A673 (cell line): ENCODE results near the gene WNK1.

Experiments
- EZH2 ChIP-seq: fragments of 200-600 bp; sonication (generic); IDR thresholded peaks from 2 replicates; pipeline ENCODE4 v1.6.1; 2017; ENCODE audit warnings: borderline replicate concordance, low read depth, mild to moderate bottlenecking, mixed read lengths, antibody characterized with exemption, low read length; ENCODE audit not compliant: poor library complexity, severe bottlenecking
- TF ChIP-seq, protein P1 (sequence below): fragments of 300-800, 200-600 bp; sonication (generic); conservative IDR thresholded peaks from 2 replicates; pipeline ENCODE4 v1.5.1; 2017; ENCODE audit warnings: low read depth, mild to moderate bottlenecking, antibody characterized with exemption, low read length, moderate library complexity, mixed read lengths

DNA sequence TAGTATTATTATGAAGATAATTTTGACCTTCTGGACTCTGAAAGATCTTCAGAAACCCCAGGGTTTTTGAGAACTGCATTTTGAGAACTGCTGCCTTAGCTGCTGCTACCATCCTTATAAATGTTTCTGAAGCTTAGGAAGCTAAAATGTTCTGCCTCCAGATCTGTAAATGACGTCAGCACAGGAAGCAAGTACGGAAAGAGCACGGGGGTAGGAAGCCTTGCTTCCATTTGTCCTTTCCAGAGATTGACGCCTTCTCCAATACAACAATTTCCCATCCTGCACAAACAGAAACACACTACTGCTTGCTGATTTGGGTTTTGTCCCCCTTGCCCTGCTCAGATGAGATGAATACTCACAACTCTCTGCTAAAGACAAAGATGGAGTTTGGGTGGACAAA is 179.2 kb downstream of the WNK1 start:
- no peak for TF ChIP-seq EZH2
- TF ChIP-seq, protein P1, sequence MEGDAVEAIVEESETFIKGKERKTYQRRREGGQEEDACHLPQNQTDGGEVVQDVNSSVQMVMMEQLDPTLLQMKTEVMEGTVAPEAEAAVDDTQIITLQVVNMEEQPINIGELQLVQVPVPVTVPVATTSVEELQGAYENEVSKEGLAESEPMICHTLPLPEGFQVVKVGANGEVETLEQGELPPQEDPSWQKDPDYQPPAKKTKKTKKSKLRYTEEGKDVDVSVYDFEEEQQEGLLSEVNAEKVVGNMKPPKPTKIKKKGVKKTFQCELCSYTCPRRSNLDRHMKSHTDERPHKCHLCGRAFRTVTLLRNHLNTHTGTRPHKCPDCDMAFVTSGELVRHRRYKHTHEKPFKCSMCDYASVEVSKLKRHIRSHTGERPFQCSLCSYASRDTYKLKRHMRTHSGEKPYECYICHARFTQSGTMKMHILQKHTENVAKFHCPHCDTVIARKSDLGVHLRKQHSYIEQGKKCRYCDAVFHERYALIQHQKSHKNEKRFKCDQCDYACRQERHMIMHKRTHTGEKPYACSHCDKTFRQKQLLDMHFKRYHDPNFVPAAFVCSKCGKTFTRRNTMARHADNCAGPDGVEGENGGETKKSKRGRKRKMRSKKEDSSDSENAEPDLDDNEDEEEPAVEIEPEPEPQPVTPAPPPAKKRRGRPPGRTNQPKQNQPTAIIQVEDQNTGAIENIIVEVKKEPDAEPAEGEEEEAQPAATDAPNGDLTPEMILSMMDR: no peak
